HG03135 (cell line): ENCODE measurements around the gene POU2F1.

Experiments used
- ATAC-seq: cut with Tn5 transposase; IDR thresholded peaks from one replicate; pipeline ENCODE4 v1.9.1; 2021; ENCODE audit warnings: mild to moderate bottlenecking, moderate library complexity; ENCODE audit not compliant: unreplicated experiment

Gene POU2F1

GRCh38 chr1:167457936-167458584, 237.4 kb downstream of the POU2F1 start:
- no peak for ATAC-seq

- ATAC-seq = no peak
These were observed 240.2 kb downstream of the POU2F1 start for GRCh38 chr1:167460836-167461235.

- ATAC-seq = no peak
These were observed 241.7 kb downstream of the POU2F1 start for GRCh38 chr1:167462341-167462740.

GRCh38 chr1:167463080-167463479, 242.4 kb downstream of the POU2F1 start:
- no peak for ATAC-seq

- no peak for ATAC-seq
These were observed 243.3 kb downstream of the POU2F1 start for GRCh38 chr1:167463875-167464575.

GRCh38 chr1:167465018-167465417, 244.3 kb downstream of the POU2F1 start:
- ATAC-seq = no peak

GRCh38 chr1:167465743-167466142, 245.1 kb downstream of the POU2F1 start:
- ATAC-seq = no peak

GRCh38 chr1:167467126-167467710, 246.5 kb downstream of the POU2F1 start:
- ATAC-seq = no peak

- ATAC-seq = no peak
These were observed 247.1 kb downstream of the POU2F1 start for GRCh38 chr1:167467752-167468151.

GRCh38 chr1:167469280-167469965, 248.7 kb downstream of the POU2F1 start:
- no peak for ATAC-seq

- ATAC-seq = no peak
These were observed 250.9 kb downstream of the POU2F1 start for GRCh38 chr1:167471568-167471967.

GRCh38 chr1:167472752-167473521, 252.3 kb downstream of the POU2F1 start:
- ATAC-seq = no peak

- ATAC-seq = no peak
These were observed 253.1 kb downstream of the POU2F1 start for GRCh38 chr1:167473761-167474160.

GRCh38 chr1:167474191-167474641, 253.5 kb downstream of the POU2F1 start:
- no peak for ATAC-seq

- ATAC-seq = no peak
These were observed 255.4 kb downstream of the POU2F1 start for GRCh38 chr1:167476061-167476460.
